Heart left ventricle (tissue), 13 donors: ENCODE results near the gene SOX30.

Experiments
- CTCF ChIP-seq, 12 donors: fragments of 200-600 bp; sonication (generic) in 4 of 12; IDR thresholded peaks; one replicate each; pipeline versions ENCODE4 v1.5.0 to v1.8.0; 2018 to 2022; ENCODE audit warnings: antibody characterized with exemption in 12 of 12, mild to moderate bottlenecking in 5 of 12
- POLR2A ChIP-seq, 2 donors: fragments of 450-650 bp; IDR thresholded peaks; one replicate each; pipeline ENCODE4 v1.6.1; 2017; ENCODE audit warnings: antibody characterized with exemption in 2 of 2, mild to moderate bottlenecking in 2 of 2, moderate library complexity in 2 of 2
- donor health status: ischemic (EF 13 %, LVEDD 7.1; RV severe dilation, severe dysfunction).
- donor health status: DM: no; HTN: yes; CAD: no.
- donor health status: DM: no; HTN: no; CAD: no.
- donor health status: ischemic (EF 25% LVEDD 6.9; RV normal size, moderate dysfunction).
- donor health status: ischemic (EF 25% LVEDD 5.7; RV mildly dilated, moderate dysfunction).
- donor health status: ischemic (EF 35%, LVEDD 5.7; RV mildly dilated, moderate dysfunction).
- donor health status: nonischemic (EF 11% LVEDD 7.7; RV severe dilation, severe dysfunction).
- donor health status: DM: yes; HTN: yes; CAD: no.
- donor health status: PGD.
- donor health status: ischemic (EF 29% LVEDD 5.4; RV normal size, mild dysfunction).
- donor health status: nonischemic (EF 23%, LVEDD 6.1; RV moderate dilation, normal function).

DNA sequence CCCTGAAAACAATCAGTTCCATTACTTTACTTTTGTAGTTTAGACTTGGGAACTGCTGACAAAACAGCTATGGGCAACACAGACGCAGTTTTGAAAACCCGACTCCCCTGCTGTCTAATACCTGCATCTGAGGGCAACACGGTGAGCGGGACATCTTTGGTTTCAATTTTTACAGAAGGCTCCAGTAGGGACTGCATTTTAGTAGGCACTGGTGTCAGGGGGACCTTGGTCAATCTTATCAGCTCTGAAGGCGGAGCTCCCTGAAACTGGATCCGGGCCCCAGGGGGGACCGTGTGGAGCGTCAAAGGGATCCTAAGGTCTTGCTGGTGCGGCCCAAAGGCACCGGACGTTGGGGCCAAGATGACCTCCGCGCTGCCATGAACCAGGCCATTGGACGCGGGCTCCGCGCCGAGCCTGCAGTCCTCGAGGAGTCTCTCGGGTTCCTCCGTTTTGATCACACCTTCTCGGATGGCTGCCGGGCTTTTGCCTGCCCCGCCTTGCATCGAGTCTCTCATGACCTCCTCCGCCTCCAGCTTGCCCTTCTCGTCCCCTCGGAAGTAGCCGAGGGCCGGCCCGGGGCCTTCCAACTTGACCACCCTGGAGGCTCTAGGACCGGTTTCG is 1.1 kb downstream of the SOX30 start:
- TF ChIP-seq CTCF (IDR thresholded peaks at IDR 0.05) (no peak), POLR2A (IDR thresholded peaks at IDR 0.05) (no peak)
